ENCODE data around the gene OOSP3.

DNA sequence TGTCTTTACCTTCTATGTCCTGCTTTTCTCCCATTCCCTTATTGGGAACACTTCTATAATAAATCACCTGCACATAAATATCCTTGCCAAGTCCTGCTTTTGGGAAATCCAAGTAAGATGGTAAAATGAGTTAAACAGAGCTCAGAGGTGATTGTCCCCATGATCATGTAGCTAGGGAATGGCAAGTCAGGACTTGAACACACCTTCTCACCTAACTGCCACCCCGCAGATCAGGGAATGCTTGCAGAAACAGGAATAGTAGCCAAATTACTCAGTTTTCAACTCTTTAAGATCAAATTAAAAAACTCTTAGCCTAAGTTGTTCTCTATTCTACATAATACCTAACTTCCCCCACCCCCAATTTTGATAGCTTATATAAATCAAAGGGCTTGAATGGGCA lies 16.0 kb downstream of the OOSP3 start:
- TF ChIP-seq, protein P1, sequence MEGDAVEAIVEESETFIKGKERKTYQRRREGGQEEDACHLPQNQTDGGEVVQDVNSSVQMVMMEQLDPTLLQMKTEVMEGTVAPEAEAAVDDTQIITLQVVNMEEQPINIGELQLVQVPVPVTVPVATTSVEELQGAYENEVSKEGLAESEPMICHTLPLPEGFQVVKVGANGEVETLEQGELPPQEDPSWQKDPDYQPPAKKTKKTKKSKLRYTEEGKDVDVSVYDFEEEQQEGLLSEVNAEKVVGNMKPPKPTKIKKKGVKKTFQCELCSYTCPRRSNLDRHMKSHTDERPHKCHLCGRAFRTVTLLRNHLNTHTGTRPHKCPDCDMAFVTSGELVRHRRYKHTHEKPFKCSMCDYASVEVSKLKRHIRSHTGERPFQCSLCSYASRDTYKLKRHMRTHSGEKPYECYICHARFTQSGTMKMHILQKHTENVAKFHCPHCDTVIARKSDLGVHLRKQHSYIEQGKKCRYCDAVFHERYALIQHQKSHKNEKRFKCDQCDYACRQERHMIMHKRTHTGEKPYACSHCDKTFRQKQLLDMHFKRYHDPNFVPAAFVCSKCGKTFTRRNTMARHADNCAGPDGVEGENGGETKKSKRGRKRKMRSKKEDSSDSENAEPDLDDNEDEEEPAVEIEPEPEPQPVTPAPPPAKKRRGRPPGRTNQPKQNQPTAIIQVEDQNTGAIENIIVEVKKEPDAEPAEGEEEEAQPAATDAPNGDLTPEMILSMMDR (IDR thresholded peaks at IDR 0.05): no peak
- no peak for TF ChIP-seq ZFX (IDR thresholded peaks at IDR 0.05; ENCODE audit: borderline replicate concordance)

All from 22Rv1 (cell line).